ENCODE measurements around the gene KIF1C.

The KIF1C gene

GRCh38 chr17:4969047-4969550, 28.7 kb upstream of the KIF1C start:
- no peak for DNase-seq

- no peak for DNase-seq
These were observed 28.1 kb upstream of the KIF1C start for GRCh38 chr17:4969551-4970173.

GRCh38 chr17:4970273-4970672, 27.5 kb upstream of the KIF1C start:
- DNase-seq = no peak

GRCh38 chr17:4971826-4972225, 25.9 kb upstream of the KIF1C start:
- DNase-seq = no peak

- DNase-seq = no peak
These were observed 25.4 kb upstream of the KIF1C start for GRCh38 chr17:4972322-4972721.

- DNase-seq = no peak
These were observed 25.0 kb upstream of the KIF1C start for GRCh38 chr17:4972752-4973151.

- DNase-seq = no peak
These were observed 24.3 kb upstream of the KIF1C start for GRCh38 chr17:4973256-4974114.

GRCh38 chr17:4974115-4974670, 23.6 kb upstream of the KIF1C start:
- DNase-seq = no peak

GRCh38 chr17:4978726-4979125, 19.0 kb upstream of the KIF1C start:
- DNase-seq = no peak

GRCh38 chr17:4980644-4981216, 17.0 kb upstream of the KIF1C start:
- peak; percentile 8 for DNase-seq

- no peak for DNase-seq
These were observed 15.4 kb upstream of the KIF1C start for GRCh38 chr17:4982305-4982704.

- no peak for DNase-seq
These were observed 11.3 kb upstream of the KIF1C start for GRCh38 chr17:4986403-4986802.

GRCh38 chr17:4986951-4987766, 10.6 kb upstream of the KIF1C start, which contains the start of gene CAMTA2:
CAMTA2 (minus strand) TSS chr17:4987675; CDS start chr17:4986222, 1,453 bp downstream.
- DNase-seq = peak; percentile 24

- DNase-seq = no peak
These were observed 9.8 kb upstream of the KIF1C start for GRCh38 chr17:4987767-4988567.

GRCh38 chr17:4994081-4994595, 3.6 kb upstream of the KIF1C start:
- no peak for DNase-seq

- no peak for DNase-seq
These were observed 429 bp downstream of the KIF1C start for GRCh38 chr17:4998027-4998731.

GRCh38 chr17:4998732-4999429, 1.1 kb downstream of the KIF1C start:
- DNase-seq = no peak

- DNase-seq = no peak
These were observed 1.8 kb downstream of the KIF1C start for GRCh38 chr17:4999430-5000093.

GRCh38 chr17:5000237-5000639, 2.5 kb downstream of the KIF1C start:
- DNase-seq = no peak

Measured in NCI-H2029 (cell line).